Epithelial cell of proximal tubule (primary cell): ENCODE measurements around the gene CMTM2. TPM values are rescaled to one million over a fixed set of nuclear protein-coding genes. Genes with fewer than 3 reads are reported as not detected.
"Not testable (repeated sequence)": the region's sequence is repeated elsewhere in the genome, so short reads cannot be mapped to it uniquely, and the experiment has no call there.

Source experiments
- DNase-seq: peaks from one replicate; pipeline ENCODE4 v3.0.0-alpha.2; 2011; ENCODE audit warnings: low read depth
- H3K4me3 ChIP-seq: 2 replicates; pipeline ENCODE4 v1.5.1; 2011; ENCODE audit warnings: low read depth, mild to moderate bottlenecking, low read length
- CTCF ChIP-seq: conservative IDR thresholded peaks from 2 replicates; pipeline ENCODE4 v1.5.1; 2012; ENCODE audit warnings: low read depth, mild to moderate bottlenecking, low read length
- total RNA-seq: library from RNA; depleted of rRNA; stranded (reverse); fragments of >200 nt; gene quantifications from 2 replicates; pipeline ENCODE4 v1.2.3, GENCODE V29; 2015

The CMTM2 gene
- total RNA-seq, 1 donor from 2014 or later = 1.8 TPM

DNA sequence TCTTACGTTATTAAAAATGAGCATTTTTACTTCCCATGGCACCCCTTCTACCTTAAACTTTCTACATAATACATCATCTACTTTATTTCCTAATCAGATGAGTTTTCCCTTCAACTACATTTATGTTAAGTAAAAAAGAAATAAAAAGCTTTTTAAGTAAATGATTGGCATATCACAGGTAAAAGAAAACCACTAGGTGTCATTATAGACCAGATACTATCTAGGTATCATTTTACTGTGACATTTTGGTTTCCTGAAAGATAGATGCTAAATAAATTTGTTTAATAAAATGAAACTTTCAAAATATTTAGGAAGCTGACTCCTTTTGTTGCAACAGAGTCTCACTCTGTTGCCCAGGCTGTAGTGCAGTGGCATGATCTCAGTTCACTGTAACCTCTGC, 16.9 kb upstream of the CMTM2 start:
- no peak for TF ChIP-seq CTCF
- H3K4me3 ChIP-seq = no peak overlapping the region
- no peak for DNase-seq

DNA sequence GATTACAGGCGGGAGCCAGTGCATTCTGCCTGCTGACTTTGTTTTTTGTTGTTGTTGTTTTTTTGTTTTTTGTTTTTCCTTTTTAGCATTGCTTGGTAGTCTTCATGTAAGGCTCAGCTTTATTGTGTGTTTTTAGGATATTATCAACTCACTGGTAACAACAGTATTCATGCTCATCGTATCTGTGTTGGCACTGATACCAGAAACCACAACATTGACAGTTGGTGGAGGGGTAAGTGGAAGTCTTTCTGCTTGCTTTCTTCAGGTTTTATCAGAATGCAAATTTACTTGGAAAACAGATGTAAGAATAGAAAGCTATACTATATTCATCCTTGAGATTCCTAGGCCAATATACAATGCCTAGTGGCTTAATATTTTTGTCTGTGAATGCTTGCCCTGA, 16.3 kb upstream of the CMTM2 start:
- DNase-seq = no peak
- H3K4me3 ChIP-seq = no peak overlapping the region
- no peak for TF ChIP-seq CTCF

DNA sequence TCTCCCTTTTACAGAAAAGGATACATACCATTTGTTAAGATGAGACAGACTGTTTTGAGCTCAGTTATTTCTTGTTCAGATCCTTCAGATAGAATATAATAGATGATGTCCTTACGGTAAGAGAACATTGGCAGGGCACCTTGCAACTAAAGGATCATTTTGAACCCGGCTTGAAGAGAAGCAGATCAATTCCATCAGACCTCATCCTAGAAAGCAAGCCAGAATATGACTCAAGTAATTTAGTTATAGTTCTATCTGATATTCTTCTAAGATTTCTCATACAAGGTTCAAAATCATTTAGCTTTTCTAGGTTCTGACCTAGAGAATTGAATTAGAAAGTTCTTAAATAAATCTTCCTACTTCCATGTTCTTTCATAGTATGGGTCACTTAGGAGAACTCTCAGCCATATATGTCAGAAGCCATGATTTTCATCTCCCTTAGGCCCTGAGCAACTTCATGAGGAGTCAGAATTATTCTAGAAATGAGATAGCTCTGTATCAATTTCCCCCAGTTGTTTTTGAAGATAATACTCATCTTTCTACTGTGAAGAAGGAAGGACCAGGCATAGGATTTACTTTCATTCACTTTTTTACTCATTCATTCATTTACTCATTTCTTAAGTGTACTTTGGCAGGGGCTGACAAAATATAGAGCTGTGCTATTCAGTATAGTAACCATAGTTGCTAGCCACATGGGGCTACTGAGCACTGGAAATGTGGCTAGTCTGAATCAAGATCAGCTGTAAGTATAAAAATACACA, 15.5 kb upstream of the CMTM2 start:
- TF ChIP-seq CTCF = no peak
- no peak for DNase-seq
- H3K4me3 ChIP-seq = no peak overlapping the region

DNA sequence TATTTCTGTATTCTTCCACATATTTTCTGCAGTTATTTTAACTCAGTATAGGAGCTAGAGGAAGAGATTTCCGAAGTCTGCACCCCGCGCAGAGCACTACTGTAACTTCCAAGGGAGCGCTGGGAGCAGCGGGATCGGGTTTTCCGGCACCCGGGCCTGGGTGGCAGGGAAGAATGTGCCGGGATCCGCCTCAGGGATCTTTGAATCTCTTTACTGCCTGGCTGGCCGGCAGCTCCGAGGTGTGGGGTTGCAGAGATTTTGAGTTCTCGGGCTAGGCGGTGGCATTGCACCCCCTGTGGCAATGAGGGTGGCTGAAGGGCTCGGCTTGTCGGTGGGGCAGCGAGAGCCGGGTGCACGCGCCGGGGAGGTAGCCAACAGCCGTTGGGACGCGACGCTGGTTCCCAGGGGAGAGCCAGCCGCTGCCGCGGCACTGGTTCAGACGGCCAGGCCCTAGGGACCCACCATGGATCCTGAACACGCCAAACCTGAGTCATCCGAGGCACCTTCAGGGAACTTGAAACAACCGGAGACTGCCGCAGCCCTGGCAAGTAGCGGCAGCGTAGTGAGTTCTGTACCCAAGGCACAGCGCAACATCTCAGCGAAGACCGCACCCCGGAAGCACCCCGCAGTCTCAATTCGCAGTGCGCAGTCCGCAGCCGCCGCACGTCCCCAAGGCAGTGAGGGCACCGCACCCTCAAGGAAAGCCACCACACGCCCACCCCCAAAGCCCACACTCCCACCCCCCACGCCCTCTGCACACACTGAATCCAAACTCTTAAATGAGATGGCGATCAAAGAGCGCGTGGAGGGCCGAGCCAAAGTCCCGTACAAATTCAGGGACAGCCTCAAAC, 13.0 kb upstream of the CMTM2 start, which contains the start of gene CMTM1:
CMTM1 (plus strand) TSS at position 389 of the 851 bp plus-strand sequence; CDS start at position 464, 75 bp downstream.
- no peak for TF ChIP-seq CTCF
- no peak within 1 kb of the TSS for H3K4me3 ChIP-seq
- DNase-seq = no peak

DNA sequence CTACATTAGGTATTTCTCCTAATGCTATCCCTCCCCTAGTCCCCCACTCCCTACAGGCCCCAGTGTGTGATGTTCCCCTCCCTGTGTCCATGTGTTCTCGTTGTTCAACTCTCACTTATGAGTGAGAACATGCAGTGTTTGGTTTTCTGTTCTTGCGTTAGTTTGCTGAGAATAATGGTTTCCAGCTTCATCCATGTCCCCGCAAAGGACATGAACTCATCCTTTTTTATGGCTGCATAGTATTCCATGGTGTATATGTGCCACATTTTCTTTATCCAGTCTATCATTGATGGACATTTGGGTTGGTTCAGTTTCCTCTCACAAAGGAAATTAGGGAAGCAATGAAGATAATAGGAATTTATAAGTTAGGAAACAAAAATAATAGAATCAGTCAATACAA, 12.0 kb upstream of the CMTM2 start:
- not testable (repeated sequence) for H3K4me3 ChIP-seq

DNA sequence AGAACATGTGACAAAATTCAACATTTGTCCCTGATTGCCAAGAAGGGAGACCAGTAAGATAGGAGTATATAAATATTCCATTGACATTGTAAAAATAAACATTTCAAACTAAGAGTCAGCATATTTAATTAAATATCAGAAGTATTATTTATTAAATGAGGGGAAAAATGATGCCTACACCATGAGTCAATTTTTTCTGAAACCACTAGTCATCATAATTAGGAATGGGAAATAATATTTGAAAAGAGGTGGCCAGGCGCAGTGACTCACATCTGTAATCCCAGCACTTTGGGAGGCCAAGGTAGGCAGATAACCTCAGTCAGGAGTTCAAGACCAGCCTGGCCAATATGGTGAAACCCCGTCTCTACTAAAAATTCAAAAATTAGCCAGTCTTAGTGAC, 10.9 kb upstream of the CMTM2 start:
- no peak overlapping the region for H3K4me3 ChIP-seq
- DNase-seq = no peak
- TF ChIP-seq CTCF = no peak

More for the DNA sequence above, 12.0 kb upstream of the CMTM2 start:
- DNase-seq = not testable (repeated sequence)

DNA sequence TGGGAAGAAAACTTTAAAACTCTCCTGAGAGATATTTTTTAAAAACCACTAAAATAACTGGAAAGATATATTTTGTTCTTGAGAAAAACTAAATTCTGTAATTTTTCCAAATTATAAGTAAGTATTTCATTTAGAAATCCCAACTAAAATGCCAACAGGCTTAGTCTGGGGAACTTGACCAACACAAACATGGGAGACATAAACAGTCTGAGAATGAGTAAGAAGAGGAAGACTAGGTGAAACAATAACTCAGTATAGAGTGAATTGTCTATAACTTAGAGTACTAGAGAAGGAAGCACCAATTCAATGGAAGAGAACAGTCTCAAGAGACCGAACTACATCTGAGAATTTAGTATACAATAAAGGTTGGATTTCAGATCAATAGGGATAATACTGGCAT, 10.1 kb upstream of the CMTM2 start:
- no peak for DNase-seq
- no peak for TF ChIP-seq CTCF
- H3K4me3 ChIP-seq = no peak overlapping the region
